Adipocyte (in vitro differentiated cells): Measurements from ENCODE around the gene SLC49A3.

Experiments
- DNase-seq: peaks from one replicate; pipeline ENCODE4 v3.0.0-alpha.2; 2015; ENCODE audit warnings: low read depth
- H3K27me3 ChIP-seq: replicated peaks from 2 replicates; pipeline ENCODE4 v1.7.0; 2013; ENCODE audit warnings: mild to moderate bottlenecking, low read length, moderate library complexity; ENCODE audit not compliant: control insufficient read depth, insufficient read depth
- H3K36me3 ChIP-seq: 2 replicates; pipeline ENCODE4 v1.7.0; 2013; ENCODE audit warnings: low read length, mild to moderate bottlenecking, moderate library complexity; ENCODE audit not compliant: control insufficient read depth, insufficient read depth, severe bottlenecking
- H3K4me1 ChIP-seq: 2 replicates; pipeline ENCODE4 v1.7.0; 2013; ENCODE audit warnings: mild to moderate bottlenecking, low read length, moderate library complexity; ENCODE audit not compliant: control insufficient read depth, insufficient read depth
- H3K4me3 ChIP-seq: 2 replicates; pipeline ENCODE4 v1.7.0; 2013; ENCODE audit warnings: mild to moderate bottlenecking, low read length, moderate library complexity
- H3K9ac ChIP-seq: 2 replicates; pipeline ENCODE4 v1.7.0; 2013; ENCODE audit warnings: mild to moderate bottlenecking, low read length, moderate library complexity
- H3K9me3 ChIP-seq: 2 replicates; pipeline ENCODE4 v1.7.0; 2013; ENCODE audit warnings: mild to moderate bottlenecking, low read length, moderate library complexity; ENCODE audit not compliant: control insufficient read depth

The SLC49A3 gene

DNA sequence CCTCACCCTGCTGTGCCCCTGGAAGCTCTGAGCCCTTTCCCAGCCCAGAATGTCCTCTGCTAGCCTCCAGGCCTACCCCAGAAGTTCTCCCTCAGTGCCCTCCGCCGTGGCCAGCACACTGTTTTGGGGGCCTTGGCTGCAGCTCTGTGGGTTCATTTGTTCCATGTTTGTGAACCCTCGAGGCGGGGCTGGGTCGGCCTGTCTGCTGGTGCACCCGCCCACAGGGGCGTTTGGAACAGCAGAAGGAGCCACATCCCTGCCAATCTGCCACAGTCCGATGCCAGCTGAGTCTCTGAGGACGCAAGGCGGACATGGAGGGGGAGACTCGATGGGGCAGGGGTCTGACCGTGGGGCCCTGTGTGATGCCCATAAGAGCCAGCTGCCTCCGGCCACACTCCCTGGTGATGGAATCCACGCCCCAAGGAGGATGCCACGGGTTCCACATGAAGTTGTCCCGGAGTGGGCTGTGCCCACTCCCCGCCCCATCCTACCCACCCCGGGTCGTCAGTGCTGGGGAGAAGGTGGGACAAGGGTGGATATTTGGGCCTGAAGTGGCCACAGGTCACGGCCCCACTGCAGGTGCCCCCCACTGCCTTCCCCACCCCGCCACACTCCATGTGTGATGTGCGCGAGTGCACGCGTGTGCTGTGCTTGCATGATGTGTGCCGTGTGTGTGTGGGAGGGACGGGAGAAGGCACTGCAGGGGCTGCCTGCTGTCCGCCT, 22.0 kb downstream of the SLC49A3 start:
- DNase-seq, result no peak
- H3K9me3 ChIP-seq, result no peaks in the 10 kb centered on the region

DNA sequence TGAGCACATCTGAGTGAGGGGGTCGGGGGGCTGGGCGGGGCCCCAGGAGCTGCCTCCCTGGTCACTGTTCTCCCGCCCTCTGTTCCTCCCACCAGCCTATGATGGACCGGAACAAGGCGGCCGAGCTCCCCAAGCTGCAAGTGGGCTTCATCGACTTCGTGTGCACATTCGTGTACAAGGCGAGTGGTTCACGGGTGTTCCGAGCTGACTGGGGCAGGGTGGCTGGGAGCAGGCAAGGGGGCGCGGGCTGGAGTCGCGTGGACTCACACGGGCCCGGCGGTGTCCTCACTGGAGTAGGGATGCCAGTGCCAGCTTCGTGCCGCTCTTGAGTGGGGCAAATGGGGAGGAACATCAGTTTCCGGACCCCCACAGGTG, 22.5 kb downstream of the SLC49A3 start:
- H3K9ac ChIP-seq, result no peak overlapping the region
- no peak for DNase-seq
- H3K36me3 ChIP-seq, result peaks cover 6% of the 10 kb centered on the region
- H3K4me3 ChIP-seq, result no peak overlapping the region
- no peaks in the 10 kb centered on the region for H3K9me3 ChIP-seq
- H3K27me3 ChIP-seq, result peaks cover 28% of the 10 kb centered on the region
- peaks cover 6% of the 10 kb centered on the region for H3K4me1 ChIP-seq

More for the DNA sequence above, 22.0 kb downstream of the SLC49A3 start:
- H3K4me1 ChIP-seq, result peaks cover 6% of the 10 kb centered on the region
- H3K27me3 ChIP-seq, result peaks cover 28% of the 10 kb centered on the region
- no peak overlapping the region for H3K9ac ChIP-seq
- H3K36me3 ChIP-seq, result peaks cover 12% of the 10 kb centered on the region
- H3K4me3 ChIP-seq, result no peak overlapping the region

GRCh38 chr4:665751-666435, 23.1 kb downstream of the SLC49A3 start:
- Histone ChIP-seq H3K4me1 (peaks cover 6% of the 10 kb centered on the region), H3K4me3 (no peak overlapping the region), H3K27me3 (peaks cover 28% of the 10 kb centered on the region), H3K36me3 (peaks cover 2% of the 10 kb centered on the region), H3K9me3 (no peaks in the 10 kb centered on the region), H3K9ac (no peak overlapping the region)
- no peak for DNase-seq

- Histone ChIP-seq H3K4me1 (peaks cover under 1% of the 10 kb centered on the region), H3K36me3 (no peaks in the 10 kb centered on the region), H3K9ac (no peak overlapping the region), H3K9me3 (no peaks in the 10 kb centered on the region), H3K4me3 (no peak overlapping the region), H3K27me3 (peaks cover 28% of the 10 kb centered on the region)
- DNase-seq, result no peak
These were observed 23.6 kb downstream of the SLC49A3 start for GRCh38 chr4:665381-665750.

GRCh38 chr4:664713-665231, 24.2 kb downstream of the SLC49A3 start:
- Histone ChIP-seq H3K9me3 (no peaks in the 10 kb centered on the region), H3K36me3 (no peaks in the 10 kb centered on the region), H3K4me1 (no peaks in the 10 kb centered on the region), H3K4me3 (no peak overlapping the region), H3K9ac (no peak overlapping the region), H3K27me3 (peaks cover 28% of the 10 kb centered on the region)
- DNase-seq, result no peak

DNA sequence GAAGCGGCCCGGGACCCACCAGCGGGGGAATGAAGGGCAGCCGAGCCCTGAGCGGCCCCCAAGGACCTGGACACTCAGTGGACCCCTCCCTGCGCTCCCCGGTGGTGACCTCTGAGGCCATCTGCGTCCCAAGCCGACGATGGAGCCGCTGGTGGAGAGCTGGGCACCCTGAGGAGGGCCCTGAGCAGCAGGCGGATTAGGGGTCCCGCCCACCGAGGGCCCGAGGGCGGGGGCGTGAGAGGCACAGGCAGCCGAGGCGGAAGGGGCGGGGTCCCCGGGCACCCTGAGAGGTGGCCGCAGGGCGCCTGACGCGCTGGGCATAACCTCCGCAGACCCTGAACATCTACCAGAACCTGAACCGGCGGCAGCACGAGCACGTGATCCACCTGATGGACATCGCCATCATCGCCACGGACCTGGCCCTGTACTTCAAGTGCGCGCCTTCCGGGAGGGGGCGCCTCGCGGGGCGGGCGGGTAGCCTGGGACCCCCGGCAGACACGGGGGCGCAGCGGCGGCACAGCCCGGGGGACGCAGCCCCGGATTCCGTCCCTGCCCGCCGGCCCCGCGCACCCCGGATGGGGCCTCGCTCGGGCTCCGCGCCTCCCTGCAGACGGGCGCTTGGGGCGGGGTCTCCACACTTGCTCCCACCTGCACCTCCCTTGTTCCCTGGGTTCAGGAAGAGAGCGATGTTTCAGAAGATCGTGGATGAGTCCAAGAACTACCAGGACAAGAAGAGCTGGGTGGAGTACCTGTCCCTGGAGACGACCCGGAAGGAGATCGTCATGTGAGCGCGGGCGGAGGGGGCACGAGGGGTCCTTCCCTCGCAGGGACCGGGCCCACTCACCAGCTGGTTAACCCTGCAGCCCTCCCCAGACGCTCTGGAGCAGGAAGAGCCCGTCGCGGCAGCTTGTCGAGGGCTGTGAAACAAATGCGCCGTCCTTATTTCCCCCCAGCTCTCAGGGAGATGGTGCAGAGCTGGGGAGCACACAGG, 25.2 kb downstream of the SLC49A3 start:
- no peak for DNase-seq
- Histone ChIP-seq H3K4me3 (no peak overlapping the region), H3K4me1 (no peaks in the 10 kb centered on the region), H3K9me3 (no peaks in the 10 kb centered on the region), H3K9ac (no peak overlapping the region), H3K27me3 (peaks cover 28% of the 10 kb centered on the region), H3K36me3 (no peaks in the 10 kb centered on the region)

DNA sequence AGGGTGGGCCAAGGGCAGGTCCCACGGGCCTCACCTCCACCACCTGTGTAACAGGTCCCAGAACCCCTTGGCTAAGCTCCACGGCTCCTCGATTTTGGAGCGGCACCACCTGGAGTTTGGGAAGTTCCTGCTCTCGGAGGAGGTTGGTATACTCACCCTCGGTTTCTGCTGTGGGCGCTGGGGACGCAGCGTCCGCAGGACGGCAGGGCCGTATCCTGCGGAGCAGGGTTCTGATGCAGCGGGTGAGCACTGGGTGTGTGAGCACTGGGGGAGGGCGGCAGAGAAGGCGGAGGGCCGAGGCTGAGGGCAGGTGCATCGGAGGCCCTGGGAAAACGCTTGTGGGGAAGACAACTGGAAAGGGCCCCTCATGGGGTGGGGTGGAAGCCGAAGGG, 25.9 kb downstream of the SLC49A3 start:
- Histone ChIP-seq H3K4me3 (no peak overlapping the region), H3K27me3 (peaks cover 28% of the 10 kb centered on the region), H3K36me3 (no peaks in the 10 kb centered on the region), H3K4me1 (no peaks in the 10 kb centered on the region), H3K9ac (no peak overlapping the region), H3K9me3 (no peaks in the 10 kb centered on the region)
- DNase-seq, result no peak

- Histone ChIP-seq H3K4me3 (no peak overlapping the region), H3K9ac (no peak overlapping the region), H3K9me3 (no peaks in the 10 kb centered on the region), H3K27me3 (peaks cover 28% of the 10 kb centered on the region), H3K36me3 (no peaks in the 10 kb centered on the region), H3K4me1 (no peaks in the 10 kb centered on the region)
- DNase-seq, result no peak
These were observed 26.8 kb downstream of the SLC49A3 start for GRCh38 chr4:661881-662761.

GRCh38 chr4:661231-661630, 27.7 kb downstream of the SLC49A3 start:
- no peak for DNase-seq
- no peak overlapping the region for H3K4me3 ChIP-seq
- H3K9me3 ChIP-seq, result no peaks in the 10 kb centered on the region
- peaks cover 3% of the 10 kb centered on the region for H3K4me1 ChIP-seq
- no peak overlapping the region for H3K9ac ChIP-seq
- H3K36me3 ChIP-seq, result no peaks in the 10 kb centered on the region
- peaks cover 24% of the 10 kb centered on the region for H3K27me3 ChIP-seq

GRCh38 chr4:660401-660800, 28.6 kb downstream of the SLC49A3 start:
- no peak for DNase-seq
- Histone ChIP-seq H3K27me3 (peaks cover 27% of the 10 kb centered on the region), H3K9ac (no peak overlapping the region), H3K4me1 (peaks cover 3% of the 10 kb centered on the region), H3K36me3 (no peaks in the 10 kb centered on the region), H3K9me3 (no peaks in the 10 kb centered on the region), H3K4me3 (no peak overlapping the region)
